ENCODE results near the gene UBE2F. TPM values are rescaled to one million over a fixed set of nuclear protein-coding genes. Genes with fewer than 3 reads are reported as not detected.

The UBE2F gene
- total and polyA plus RNA-seq, 9 of the 15 experiments (the other 6 are each of a cell fraction or from before 2014, with no cell fraction given), result 18.1 to 88.1 (median 53.0) TPM

DNA sequence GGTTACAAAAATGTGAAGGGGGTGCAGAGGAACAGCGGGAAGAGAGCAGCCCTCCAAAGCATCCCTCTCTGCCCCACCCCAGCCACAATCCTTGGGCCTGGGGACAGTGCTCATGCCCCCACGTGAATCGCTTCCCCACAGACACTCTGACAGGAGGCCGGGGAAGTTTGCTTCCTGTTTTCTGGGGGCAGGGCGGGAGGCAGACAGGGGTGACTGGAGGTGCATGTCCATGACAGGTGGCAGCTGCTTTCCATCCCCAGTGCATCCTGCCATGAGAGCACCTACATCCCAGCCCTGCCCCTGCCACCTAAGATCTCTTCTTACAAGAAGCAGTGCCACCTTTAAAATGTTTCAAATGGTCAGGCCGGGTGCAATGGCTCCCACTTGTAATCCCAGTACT, 47.2 kb upstream of the UBE2F start (continued):
- TF ChIP-seq, protein P1, sequence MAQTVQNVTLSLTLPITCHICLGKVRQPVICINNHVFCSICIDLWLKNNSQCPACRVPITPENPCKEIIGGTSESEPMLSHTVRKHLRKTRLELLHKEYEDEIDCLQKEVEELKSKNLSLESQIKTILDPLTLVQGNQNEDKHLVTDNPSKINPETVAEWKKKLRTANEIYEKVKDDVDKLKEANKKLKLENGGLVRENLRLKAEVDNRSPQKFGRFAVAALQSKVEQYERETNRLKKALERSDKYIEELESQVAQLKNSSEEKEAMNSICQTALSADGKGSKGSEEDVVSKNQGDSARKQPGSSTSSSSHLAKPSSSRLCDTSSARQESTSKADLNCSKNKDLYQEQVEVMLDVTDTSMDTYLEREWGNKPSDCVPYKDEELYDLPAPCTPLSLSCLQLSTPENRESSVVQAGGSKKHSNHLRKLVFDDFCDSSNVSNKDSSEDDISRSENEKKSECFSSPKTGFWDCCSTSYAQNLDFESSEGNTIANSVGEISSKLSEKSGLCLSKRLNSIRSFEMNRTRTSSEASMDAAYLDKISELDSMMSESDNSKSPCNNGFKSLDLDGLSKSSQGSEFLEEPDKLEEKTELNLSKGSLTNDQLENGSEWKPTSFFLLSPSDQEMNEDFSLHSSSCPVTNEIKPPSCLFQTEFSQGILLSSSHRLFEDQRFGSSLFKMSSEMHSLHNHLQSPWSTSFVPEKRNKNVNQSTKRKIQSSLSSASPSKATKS (CRISPR knock-in tag; IDR thresholded peaks at IDR 0.05), result no peak
- TF ChIP-seq ATF1 (CRISPR knock-in tag; IDR thresholded peaks at IDR 0.05), result no peak
- no peak for TF ChIP-seq ATF1 (tag; IDR thresholded peaks at IDR 0.05)
- no peak for TF ChIP-seq E2F3 (CRISPR knock-in tag; IDR thresholded peaks at IDR 0.05)
- TF ChIP-seq ZBTB49 (CRISPR knock-in tag; IDR thresholded peaks at IDR 0.05; ENCODE audit: borderline replicate concordance), result no peak
- TF ChIP-seq FOSL1 (tag; conservative IDR thresholded peaks at IDR 0.05), result no peak
- no peak for TF ChIP-seq ZFPM2 (CRISPR knock-in tag; IDR thresholded peaks at IDR 0.05)
- no peak for TF ChIP-seq KHSRP (IDR thresholded peaks at IDR 0.05)

Data from K562 (cell line).